NCI-H748 (cell line): ENCODE measurements around the gene DCLK1.
"Not testable (repeated sequence)": the region's sequence is repeated elsewhere in the genome, so short reads cannot be mapped to it uniquely, and the experiment has no call there.

Experiments
- DNase-seq: peaks from one replicate; lab custom pipeline; 2025; ENCODE audit not compliant: unreplicated experiment; lab: John Stamatoyannopoulos, UW

The DCLK1 gene

DNA sequence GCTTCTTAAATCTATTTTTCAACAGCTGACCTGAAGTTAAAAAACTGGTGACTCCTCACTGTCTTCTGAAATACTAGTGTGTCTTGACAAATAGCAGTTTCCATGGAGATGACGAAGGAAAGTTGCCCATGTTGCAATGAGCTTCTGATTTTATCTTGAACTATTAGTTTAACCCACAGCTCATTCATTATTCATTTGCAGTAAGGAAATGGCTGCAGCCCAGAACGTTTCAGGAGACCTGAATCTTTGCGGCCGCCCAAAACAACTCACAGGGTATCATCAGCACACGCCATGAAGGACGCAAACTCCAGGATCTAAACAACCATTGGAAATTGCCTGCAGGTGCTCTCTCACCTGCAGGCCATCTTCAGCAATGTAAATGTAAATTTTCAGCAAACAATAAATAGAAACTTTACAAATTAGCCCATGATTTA is 142.5 kb downstream of the DCLK1 start:
- peak; percentile 34 for DNase-seq

DNA sequence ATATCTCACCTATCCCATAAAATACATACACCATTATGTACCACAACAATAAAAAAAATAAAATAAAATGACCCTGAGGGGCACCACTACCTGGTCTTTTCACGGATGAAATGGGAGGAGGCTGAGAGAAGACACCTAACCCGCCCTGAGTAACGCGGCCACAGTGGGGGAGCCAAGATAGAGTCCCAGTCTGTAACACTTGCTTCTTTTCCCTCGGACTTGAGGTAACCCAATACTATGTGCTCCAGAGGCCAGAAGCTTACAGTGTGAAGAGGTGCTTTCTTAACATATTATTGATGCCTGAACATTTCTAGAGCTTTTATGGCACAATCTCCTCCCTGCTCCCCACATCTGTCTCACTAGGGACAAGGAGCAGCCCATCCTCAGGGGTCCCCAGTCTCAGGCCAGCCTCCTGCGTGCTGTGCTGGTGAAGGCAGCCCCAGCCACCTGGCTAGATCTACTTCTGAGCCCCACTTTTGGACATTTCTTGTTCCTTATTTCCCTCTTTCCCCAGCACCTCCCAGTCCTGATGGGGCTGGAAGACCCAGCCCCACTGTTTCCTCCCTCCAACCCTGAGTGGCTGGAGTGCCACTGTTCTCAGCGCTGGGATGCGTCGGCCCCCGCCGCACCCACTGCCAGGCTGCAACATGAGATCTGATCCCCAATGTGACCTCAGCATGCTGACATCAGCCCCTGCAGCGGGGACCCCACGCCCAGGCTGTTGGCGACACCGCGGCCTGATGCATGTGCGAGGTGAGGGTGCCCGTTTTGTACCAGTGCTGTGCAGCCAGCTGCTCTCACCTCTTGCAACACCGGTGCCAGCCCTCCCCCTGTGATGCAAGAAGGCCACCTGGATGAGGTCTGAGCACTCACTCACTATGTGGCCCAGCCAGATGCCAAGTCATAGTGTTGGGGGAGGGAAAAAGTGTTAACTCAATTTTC is 143.3 kb downstream of the DCLK1 start:
- DNase-seq, result peak; percentile 43

DNA sequence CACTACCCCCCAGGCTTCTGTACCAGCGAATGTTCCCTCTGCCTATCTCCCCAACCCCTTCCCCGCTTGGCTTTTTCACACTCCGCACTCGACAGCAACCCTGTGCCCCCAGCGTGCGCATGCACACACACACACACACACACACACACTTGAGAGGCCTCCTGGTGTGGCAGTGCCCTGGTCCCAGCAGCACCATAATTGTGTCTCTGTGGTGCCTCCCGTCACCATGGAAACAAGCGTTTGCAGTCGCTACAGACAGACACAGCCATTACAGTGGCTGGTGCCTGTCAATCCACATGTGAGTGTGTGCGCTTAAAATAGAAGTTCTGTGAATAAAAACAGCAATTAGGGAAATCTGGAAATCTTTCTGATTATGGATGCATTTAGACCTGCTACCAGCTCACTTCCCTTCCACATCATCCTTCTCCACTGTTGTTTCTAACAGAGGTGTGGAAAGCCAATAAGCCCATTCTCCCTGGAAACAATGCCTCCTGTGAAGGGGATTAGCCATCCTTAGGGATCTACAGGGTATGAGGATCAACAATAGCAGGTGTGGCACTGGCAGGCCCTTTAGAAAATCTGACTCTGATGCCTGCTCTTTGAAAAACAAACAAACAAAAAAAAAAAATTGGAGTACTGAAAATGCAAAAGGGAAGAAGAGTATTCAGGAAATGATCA is 146.3 kb downstream of the DCLK1 start:
- peak; percentile 100 for DNase-seq

DNA sequence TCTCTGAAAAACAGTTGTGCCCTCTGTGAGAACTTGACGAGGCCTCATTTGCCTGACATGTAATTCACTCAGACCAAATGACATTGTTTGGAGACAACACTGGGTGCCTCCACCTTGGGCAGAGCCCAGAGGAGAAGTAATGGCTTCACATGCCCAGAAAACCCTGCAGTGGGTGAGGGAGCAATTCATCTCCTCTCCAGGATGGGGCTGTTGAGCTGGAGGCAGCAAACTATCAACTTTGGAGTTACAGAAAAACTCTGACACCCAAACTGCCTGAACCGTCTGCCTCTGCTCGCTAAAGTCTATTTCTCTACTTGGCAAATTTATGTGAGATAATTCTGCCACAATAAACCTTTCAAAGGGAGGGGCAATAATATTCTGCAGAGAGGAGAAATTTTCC is 146.9 kb downstream of the DCLK1 start:
- peak; percentile 60 for DNase-seq

DNA sequence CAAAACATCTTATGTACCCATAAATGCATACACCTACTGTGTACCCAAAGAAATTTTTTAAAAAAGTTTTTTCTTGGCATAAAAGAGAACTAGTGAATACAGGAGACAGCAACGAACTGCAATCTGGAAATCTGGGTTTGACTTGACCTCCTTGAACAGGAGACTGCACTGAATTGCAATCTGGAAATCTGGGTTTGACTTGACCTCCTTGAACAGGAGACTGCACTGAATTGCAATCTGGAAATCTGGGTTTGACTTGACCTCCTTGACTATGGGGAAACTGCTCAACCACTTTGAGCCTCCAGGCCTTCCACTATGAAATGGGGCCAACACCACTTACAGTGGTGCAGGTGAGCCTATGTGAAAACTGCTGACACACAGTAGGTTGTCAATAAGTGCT is 147.5 kb downstream of the DCLK1 start:
- DNase-seq, result not testable (repeated sequence)

DNA sequence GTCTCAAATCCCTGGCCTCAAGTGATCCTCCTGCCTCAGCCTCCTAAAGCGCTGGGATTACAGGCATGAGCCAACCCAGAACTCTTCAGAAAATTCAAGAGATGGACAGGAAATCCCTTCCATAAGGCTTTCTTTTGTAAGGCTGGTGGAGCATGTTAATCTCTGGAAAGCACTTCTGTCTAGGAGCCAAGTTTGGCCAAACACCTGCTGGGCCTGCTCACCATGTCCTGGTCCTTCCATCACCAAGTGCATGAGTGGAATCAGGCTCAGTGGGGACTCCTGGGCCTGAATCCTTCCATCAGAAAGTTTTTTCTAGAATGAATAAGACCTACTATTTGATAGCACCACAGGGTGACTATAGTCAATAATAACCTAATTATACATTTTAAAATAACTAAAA is 148.0 kb downstream of the DCLK1 start:
- DNase-seq, result peak; percentile 10

DNA sequence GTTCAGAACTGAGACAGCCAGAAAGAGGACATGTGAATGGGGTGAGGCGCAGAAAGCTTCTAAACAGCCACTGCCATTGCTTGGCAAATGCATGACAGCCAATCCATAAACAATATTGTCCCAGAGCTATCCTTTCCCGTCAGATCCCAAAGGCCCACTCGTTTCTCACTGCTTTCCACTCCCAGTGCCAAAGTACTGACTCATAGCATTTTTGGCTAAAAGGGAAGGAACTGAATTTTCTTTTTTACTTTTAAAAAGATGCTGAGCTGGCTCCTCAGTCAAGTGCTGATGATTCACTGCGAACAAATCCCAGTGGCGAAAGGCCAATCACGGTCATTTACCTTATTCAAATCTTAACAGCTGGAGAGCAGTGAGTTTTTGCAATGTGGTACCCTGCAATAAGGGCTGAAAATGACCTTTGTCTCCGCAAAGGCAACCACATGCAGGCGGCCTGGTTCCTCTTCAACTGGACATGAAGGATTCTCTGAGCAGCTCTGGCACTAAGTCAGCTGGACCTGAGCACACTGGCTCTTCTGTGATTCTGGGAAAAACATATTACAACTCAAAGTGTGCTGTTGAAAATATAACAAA is 151.7 kb downstream of the DCLK1 start:
- no peak for DNase-seq

DNA sequence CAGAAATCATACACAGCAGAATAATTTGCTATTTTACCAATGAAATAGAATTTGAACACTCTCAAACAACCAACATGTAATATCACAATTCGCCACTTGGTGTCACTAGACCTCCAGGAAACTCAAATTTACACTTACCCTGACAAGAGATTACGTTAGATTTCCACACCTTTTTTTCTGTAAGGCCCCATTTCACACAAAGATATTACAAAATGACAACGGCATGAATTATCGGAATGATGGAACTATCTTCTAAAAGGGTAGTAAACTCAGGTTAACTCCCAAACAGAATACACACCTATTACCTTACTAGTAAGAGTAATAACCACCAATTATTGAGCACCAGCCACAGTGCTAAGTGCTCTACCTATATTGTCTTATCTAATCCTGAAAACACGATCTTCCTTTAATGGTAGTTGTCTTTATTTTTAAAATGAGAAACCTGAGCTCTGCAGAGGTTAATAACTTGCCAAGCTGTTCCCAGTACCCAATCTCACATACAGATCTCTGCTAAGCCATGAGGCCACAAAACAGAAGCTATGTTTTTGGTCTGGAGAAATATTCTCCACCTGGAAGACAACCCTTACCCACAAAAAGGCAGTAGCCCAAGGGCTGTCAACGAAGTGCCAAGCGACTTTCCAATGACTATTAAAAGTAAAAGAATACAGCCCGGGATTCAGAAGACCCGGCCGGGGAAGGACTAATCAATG is 152.4 kb downstream of the DCLK1 start:
- peak; percentile 75 for DNase-seq

DNA sequence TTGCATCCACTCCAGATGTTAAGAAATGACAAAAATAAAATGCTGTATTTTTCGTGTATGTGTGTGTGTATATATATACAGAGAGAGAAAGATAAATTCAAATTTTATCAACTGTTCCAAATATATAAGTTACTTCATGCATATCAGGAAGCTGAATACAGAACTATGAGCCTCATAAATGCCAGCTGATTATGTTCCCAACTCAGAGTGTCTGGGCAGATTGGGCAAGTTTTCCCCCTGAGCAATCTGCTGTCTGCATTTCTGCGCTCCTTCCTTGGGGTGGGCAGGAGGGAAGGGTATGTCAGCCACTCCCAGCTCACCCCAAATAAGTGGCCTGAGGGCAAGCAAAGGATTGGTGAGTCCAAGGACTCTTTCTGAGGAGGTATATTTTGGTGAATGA is 154.1 kb downstream of the DCLK1 start:
- no peak for DNase-seq

DNA sequence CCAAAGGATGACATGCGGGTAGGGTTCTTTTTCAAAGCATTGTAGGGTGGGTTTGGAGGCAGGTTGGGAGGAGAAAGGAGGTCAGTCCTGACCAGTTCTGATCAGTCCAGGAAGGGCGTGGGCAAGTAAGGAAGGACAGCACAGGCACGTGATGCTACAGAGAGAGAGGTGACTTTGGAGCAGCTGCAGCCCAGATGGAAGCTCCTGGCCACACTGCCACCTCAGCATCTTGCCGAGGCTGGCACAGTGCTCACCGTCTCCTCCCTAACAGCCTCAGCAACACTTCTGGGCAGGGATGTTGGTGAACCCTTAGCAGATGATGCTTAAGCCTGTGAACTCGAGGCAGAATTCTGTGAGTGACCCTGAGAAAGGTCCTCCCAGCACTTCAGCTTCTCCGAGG is 155.1 kb downstream of the DCLK1 start:
- DNase-seq, result no peak

DNA sequence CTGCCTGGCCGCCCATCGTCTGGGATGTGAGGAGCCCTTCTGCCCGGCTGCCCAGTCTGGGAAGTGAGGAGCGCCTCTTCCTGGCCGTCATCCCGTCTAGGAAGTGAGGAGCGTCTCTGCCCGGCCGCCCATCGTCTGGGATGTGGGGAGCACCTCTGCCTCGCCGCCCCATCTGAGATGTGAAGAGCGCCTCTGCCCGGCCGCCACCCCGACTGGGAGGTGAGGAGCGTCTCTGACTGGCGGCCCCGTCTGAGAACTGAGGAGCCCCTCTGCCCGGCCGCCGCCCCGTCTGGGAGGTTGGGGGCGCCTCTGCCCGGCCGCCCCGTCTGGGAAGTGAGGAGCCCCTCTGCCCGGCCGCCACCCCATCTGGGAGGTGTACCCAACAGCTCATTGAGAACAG is 164.2 kb downstream of the DCLK1 start:
- DNase-seq, result not testable (repeated sequence)

DNA sequence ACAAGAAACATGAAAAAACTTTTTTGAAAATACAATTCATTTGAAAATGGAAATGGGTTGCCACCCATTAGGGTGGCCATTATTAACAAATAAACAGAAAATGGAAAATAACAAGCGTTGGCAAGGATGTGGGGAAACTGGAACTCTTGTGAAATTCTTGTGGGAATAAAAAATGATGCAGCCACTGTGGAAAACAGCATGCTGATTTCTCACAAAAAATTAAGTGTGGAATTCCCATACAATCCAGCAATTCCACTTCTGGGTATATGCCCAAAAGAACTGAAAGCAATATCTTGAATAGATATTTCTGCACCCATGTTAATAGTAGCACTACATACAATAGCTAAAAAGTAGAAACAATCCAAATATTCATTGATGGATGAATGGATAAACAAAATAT is 165.2 kb downstream of the DCLK1 start:
- no peak for DNase-seq

DNA sequence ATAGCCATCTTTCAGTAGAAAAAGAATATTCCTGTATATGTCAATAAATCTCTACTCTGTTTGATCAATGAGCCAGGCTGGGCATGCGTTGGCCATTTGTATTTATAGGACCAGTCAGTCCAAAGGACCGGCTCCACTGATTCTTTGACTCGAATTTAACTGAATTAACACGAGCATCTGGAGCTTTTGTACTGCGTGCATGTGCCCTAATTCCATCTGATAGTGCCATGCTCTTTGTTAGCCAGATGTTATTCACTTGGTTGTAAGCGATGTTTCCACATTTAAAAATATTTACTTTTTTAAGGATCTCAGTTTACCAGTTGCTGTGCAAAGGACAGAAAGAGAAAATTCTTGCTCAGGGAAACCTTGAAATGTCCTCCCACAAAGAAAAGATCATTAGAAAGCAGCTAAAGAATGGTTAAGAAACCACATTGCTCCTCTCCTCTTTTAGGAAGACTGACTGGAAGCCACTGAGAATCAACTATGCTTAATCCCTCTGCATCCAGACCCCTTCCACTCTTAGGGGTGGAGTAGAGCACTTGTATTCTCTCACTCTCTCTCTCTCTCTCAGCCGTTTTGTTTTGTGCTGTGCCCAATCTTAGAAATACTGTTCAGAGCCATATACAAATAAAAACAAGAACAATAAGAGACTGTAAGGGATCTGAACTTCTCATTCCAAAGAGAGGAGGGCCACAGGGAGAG is 165.8 kb downstream of the DCLK1 start:
- no peak for DNase-seq

DNA sequence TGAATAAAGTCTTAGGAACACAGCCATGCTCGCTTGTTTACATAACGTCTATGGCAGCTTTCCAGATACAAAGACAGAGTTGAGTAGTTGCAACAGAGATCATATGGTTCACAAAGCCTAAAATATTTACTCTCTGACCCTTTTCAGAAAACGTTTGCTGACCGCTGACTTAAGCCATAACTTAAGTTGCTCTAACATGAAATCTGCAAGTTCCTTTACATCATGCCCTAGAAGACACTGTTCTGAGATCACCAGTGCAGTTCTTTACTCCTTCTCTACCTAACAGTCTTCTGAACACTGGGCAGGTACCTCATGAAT is 166.4 kb downstream of the DCLK1 start:
- DNase-seq, result no peak

DNA sequence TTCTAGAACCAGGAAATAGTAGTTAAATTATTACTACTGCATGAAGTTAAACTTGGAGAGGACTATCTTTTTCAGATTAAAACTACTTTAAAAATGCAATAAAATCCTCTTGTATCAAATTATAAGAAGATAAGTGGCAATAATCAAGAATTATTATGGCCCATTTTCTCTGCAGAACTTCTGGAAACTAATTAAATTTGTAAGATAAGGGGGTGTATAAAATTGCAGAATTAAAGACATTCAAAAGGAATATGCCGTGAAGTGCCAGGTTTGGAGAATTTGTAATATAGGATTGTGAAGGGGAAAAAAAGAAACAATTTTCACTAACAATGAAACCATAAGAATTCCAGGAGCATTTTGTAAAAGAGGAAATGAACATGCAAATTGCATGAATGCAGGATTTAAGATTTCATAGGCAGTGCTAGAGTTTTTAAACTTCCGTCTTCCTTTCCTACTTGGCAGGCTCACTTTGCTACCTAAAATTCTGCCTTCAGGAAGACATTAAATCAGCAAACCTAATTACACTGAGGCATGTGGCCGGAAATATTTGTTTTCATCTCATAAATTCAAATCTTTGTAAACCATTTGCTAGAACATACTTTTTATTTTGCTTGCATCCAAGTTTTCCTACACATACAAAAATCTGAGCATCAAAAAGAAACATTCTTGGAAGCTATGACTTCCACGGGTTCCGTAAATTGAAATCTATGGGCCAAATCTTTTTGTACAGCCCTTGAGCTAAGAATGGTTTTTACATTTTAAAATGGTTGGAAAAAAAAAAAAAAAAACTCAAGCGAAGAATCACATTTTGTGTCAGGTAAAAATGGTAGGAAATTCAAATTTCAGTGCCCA is 166.9 kb downstream of the DCLK1 start:
- DNase-seq, result no peak

DNA sequence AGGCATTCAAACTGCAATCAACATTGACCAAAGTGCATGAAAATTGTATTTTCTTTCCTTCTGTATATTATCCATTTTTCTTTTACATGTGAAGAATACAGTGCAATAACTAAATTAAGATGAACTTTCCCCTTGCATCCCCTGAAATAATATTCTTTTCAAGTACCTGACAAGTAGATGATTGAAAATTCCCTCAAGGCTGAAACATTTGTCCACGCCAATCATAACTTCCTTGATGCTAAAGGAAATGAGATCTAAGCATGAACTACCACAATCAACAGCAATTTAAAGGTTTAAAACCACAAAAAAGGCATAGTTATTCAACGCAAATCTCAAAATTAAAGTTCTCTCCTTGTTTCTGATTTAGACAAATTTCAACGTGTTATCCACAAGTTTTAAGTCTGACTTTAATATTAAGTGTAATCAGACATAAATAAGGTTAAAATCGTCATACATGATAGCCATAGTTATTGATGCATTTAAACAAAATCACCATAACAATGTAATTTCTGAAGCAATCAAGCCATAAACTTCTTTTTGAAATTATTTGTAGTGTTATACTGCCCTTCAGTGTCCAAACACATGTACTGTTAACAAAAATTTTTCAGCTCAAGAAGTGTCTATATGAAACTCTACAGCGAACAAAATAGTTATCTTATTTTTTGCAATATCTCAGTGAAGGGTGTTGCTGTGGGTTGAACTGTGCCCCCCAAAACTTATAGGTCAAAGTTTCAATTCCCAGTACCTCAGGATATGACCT is 169.5 kb downstream of the DCLK1 start:
- DNase-seq, result no peak

DNA sequence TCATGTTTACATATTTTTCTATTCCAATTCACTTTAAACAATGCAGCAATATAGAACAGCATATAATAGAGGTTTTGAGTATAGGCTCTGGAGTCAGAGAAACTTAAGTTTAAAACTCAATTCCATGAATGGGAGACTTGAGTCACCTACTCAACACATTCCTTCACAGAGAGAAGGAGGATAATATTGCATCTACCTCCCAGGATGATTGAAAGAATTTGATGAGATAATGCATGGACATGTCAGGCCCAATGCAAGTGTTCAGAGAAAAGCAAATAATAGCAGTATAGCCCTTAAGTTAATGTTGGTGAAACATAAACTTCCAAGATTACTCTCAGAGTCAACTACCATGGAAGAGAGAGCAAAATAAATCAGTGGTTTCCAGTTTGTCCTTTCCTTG is 170.2 kb downstream of the DCLK1 start:
- no peak for DNase-seq

DNA sequence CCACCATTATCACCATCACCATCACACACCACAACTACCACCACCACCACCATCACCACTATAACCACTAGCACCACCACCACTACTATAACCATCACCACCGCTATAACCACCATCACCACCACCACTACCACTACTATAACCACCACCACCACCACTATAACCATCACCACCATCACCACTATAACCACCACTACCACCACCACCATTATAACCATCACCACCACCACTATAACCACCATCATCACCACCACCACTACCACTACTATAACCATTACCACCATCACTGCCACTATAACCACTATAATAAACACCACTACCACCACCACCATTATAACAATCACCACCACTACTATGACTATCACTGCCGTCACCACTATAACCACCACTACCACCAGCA is 173.2 kb downstream of the DCLK1 start:
- DNase-seq, result no peak

DNA sequence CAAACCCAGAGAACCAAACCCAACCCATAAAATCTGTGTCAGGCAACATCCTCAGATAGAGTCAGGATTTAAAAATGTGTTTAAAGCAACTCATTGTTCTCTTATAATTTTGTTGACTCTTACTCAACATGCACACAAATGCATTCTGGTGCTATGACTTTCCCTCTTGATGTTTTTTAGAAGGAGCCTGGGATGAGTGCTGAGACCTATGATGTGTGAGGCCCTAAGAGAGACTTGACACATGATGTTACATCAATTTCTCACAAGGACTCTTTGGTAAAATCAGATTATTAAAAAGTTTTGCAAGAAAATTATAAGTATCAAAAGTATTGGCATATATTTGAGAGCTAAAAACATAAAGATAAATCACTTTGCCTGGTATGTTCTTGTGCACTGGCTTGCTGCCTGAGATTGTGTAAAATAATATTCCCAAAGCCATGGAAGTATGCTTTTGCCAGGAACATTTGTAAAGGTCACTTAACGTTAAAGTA is 173.9 kb downstream of the DCLK1 start:
- no peak for DNase-seq
